ENCODE results near the gene PHYHD1.
"Not testable (repeated sequence)": the region's sequence is repeated elsewhere in the genome, so short reads cannot be mapped to it uniquely, and the experiment has no call there.

The PHYHD1 gene

DNA sequence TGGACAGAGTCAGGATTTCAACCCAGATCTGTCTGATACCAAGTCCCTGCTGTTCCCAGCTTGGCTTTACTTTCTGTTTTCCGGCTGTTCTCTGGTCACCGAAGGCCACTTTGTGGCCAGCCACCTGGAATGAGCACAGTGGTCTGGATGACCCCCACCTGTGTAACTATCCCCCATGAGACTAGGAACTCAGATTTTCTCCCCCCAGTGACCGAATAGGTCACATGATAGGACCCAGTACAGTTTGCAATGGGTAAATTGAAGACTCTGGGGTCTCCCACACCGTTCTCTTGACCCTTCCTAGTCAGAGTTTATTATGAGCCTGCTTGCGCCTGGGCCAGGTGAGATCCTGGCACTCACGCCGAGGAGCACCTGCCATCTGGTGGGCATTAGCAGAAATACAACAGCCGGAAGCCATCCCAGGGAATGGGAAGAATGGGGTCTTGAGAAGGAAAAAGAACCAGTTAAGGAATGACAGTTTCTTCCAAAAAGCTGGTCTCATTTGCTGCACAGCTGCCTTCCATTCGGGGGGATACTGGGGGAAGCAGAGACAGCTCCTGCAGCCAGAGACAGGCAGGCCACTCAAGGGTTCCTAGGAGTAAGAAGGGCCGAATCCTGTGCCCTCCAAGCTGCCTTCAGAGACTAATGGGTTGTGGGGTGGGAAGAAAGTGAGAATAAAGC is 7.1 kb downstream of the PHYHD1 start:
- DNase-seq, result peak; percentile 30

DNA sequence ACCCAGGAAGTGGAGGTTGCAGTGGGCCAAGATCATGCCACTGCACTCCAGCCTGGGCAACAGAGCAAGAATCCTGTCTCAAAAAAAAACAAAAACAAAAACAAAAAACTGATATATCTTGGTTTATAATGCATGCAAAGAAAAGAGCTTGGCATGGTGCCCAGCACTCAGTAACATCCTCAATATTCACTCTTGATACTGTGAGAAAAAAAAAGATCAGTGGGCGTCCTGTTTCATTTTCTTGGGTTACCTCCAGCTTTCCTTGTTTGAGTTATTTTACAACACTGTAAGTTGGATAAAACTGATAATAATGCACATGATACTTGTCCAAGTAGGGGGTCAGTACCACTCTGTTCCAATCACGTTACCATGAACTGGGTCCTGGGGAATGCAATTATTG is 7.8 kb downstream of the PHYHD1 start:
- no peak for DNase-seq

DNA sequence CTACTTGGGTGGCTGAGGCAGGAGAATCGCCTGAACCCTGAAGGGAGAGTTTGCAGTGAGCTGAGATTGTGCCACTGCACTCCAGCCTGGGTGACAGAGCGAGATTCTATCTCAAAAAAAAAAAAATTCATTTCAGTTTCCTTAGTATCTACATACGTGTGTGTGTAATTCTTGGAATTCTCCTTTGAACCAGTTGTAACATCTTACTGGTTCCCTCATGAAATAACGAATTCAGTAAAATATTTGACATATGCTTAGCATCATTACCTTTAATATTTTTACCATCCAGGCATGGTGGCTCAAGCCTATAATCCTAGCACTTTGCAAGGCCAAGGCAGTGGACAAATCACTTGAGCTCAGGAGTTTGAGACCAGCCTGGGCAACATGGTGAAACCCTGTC is 8.8 kb downstream of the PHYHD1 start:
- DNase-seq, result no peak

GRCh38 chr9:128933731-128934130 is 12.9 kb downstream of the PHYHD1 start:
- no peak for DNase-seq

- DNase-seq, result no peak
Observed at GRCh38 chr9:128936171-128936865, 15.5 kb downstream of the PHYHD1 start.

GRCh38 chr9:128937310-128938165 is 16.8 kb downstream of the PHYHD1 start:
- no peak for DNase-seq

- peak; percentile 10 for DNase-seq
Observed at GRCh38 chr9:128940271-128940921, 19.6 kb downstream of the PHYHD1 start.

GRCh38 chr9:128940946-128941755 is 20.4 kb downstream of the PHYHD1 start:
- DNase-seq, result no peak

DNA sequence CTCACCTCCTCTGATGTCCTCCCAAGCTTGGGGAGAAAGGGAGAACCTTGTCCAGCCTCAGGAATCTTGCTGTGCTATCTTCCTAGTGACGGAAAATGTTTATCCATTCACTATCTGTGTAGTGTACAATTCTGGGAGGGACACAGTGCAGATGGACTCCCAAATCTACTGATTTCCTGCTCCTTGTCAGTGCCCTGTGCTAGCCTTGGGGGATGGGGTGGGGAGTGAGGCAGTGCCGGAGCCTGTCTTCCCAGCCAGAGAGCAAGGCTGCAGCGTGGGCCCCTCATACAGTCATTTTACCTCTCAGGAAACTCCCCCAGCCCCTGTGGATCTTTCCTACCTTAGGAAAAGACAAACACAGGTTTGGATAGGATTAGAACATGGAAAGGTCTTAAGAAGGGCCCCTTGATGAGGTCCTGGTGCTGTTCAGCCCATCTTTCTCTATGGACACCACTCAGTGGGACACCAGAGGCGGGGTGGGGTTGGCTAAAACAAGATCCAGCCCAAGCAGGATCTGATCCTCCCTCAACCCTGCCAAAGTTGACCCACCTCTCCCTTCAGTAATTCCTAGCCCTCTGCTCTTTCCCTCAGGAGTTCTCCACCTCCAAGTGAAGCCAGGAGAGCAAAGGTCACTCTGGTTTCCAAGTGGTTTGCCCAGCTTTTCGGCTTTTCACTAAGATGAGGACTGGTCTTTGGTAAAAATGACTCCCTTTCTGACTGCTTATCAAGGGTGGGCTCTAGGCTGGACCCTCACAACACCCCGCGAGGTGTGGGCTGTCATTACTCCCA is 23.2 kb downstream of the PHYHD1 start:
- DNase-seq, result no peak

- DNase-seq, result not testable (repeated sequence)
Observed at GRCh38 chr9:128944966-128945365, 24.2 kb downstream of the PHYHD1 start.

DNA sequence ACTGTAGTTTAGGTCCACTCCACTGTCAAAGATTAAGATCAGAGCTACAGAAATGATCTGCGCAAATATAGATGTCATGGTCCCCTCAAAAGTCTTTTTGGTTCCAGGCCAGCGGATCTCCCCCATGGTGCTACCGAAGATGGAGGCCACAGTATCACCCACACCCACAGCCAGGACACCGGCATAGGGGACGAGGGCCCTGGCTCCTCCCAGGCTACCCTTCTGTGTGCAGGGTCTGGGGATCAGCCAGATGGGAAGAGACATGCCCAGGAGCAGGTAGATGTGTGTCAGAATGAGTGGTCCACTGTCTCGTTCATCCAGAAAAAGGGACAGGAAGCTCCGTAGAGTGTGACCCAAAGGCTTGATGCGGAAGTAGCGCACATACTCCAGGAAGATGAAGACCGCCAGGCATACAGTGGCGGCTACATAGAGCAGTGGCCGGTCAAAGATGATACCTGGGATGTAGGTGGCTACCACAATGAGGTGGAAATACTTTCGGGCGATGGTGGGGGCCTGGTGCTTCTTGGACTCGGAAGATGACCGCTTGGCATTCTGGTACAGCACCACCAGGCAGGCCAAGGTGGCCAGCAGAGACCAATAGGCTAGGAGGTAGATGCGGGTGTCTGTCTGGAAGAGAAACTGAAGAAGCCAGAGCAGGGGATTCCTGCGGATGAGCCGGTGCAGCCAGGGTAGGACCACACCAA is 25.2 kb downstream of the PHYHD1 start:
- no peak for DNase-seq

- no peak for DNase-seq
Observed at GRCh38 chr9:128946571-128947276, 25.9 kb downstream of the PHYHD1 start.

GRCh38 chr9:128947277-128947526 is 26.4 kb downstream of the PHYHD1 start:
- DNase-seq, result no peak

- DNase-seq, result peak; percentile 90
Observed at GRCh38 chr9:128947527-128948301, 26.9 kb downstream of the PHYHD1 start, which contains the start of the genes DOLK and NUP188. Gene DOLK, minus strand, starts transcription at chr9:128947603. Its CDS starts 300 bp downstream, at chr9:128947303. Gene NUP188, plus strand, starts transcription at chr9:128947699. Its CDS starts 21 bp downstream, at chr9:128947720.

GRCh38 chr9:128961403-128961802 is 40.6 kb downstream of the PHYHD1 start:
- not testable (repeated sequence) for DNase-seq

DNA sequence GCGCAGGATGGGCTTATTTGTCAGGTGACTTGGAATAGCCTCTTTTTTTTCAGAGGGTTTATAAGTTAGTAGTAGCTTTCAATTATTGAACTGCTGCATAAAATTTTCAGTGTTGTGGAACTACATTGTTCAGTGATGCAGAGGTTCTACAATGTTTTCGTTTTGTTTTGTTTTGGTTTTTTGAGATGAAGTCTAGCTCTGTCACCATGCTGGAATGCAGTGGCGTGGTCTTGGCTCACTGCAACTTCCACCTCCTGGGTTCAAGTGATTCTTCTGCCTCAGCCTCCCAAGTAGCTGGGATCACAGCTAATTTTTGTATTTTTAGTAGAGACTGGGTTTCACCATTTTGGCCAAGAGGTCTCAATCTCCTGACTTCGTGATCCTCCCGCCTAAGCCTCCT is 48.7 kb downstream of the PHYHD1 start:
- no peak for DNase-seq

DNA sequence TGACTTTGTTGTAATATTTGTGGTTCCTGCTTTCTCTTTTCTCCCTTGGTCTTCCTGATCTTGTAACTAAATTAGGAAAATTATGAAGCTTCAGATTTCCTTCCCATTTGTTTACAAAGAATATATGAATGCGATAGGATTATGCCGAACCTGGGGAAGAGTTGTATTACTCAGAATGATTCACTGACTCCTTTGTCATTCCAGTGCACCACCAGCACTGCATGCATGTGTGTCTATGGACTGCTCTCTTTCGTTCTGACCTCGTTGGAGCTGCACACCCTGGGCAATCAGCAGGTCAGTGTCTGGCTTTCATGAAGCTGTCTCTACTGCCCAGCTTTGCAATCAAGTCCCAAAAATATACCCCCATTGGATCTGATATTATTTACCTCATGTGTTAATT is 52.2 kb downstream of the PHYHD1 start:
- no peak for DNase-seq

- DNase-seq, result no peak
Observed at GRCh38 chr9:128979111-128979510, 58.3 kb downstream of the PHYHD1 start.

DNA sequence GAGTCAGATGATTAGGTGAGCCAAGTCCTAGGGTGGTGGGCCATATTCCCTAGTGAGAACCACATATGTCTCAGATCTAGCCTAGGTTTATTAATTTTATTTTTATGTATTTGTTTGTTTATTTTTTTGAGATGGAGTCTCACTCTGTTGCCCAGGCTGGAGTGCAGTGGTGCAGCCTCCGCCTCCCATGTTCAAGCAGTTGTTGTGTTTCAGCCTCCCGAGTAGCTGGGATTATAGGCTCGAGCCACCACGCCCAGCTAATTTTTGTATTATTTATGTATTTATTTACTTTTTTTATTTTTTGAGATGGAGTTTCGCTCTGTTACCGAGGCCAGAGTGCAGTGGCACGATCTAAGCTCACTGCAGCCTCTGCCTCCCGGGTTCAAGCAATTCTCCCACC is 62.8 kb downstream of the PHYHD1 start:
- DNase-seq, result no peak
